K562 (cell line): Measurements from ENCODE around the gene PDIA3. TPM values are rescaled to one million over a fixed set of nuclear protein-coding genes. Genes with fewer than 3 reads are reported as not detected.
A peak's percentile ranks its signal among the peaks of the same experiment; 100 is the strongest.
"Not testable (repeated sequence)": the region's sequence is repeated elsewhere in the genome, so short reads cannot be mapped to it uniquely, and the experiment has no call there.

ENCODE experiments used
- CXXC5 ChIP-seq: fragments of 250-450 bp; sonication (Bioruptor Pico); IDR thresholded peaks from 2 replicates; pipeline ENCODE4 v1.8.0; 2022; ENCODE audit warnings: inconsistent platforms, mild to moderate bottlenecking, moderate library complexity
- GTF2E2 ChIP-seq: fragments of 200-800 bp; sonication (Bioruptor generic); IDR thresholded peaks from 2 replicates; pipeline ENCODE4 v1.6.1; 2016; ENCODE audit warnings: missing genetic modification characterization, missing compliant biosample characterization
- GTF2F1 ChIP-seq: IDR thresholded peaks from 2 replicates; pipeline ENCODE4 v1.6.1; 2011; ENCODE audit warnings: low read depth, low read length, improper control_type of control experiment
- KDM5B ChIP-seq: fragments of 200-600 bp; sonication (generic); IDR thresholded peaks from 2 replicates; pipeline ENCODE4 v1.6.1; 2012; ENCODE audit warnings: low read depth, mild to moderate bottlenecking, moderate library complexity, low read length, control low read depth, inconsistent platforms; ENCODE audit not compliant: insufficient replicate concordance
- NRF1 ChIP-seq, 2 experiments: fragments of 450-650 bp; IDR thresholded peaks in 1 of 2; conservative IDR thresholded peaks in 1 of 2; 2 replicates each; pipeline ENCODE4 v1.6.1; 2014; ENCODE audit warnings: mild to moderate bottlenecking in 2 of 2
- PML ChIP-seq: IDR thresholded peaks from 2 replicates; pipeline ENCODE4 v1.6.1; 2012; ENCODE audit warnings: low read length, inconsistent platforms
- SAFB ChIP-seq: fragments of 200-400 bp; formaldehyde crosslinking; IDR thresholded peaks from 2 replicates; pipeline ENCODE4 v1.6.1; 2017; ENCODE audit warnings: low read depth, low read length, borderline replicate concordance
- ZBTB7A ChIP-seq: IDR thresholded peaks from 2 replicates; pipeline ENCODE4 v1.6.1; 2011; ENCODE audit warnings: low read depth, mild to moderate bottlenecking, low read length, moderate library complexity, borderline replicate concordance; ENCODE audit not compliant: control insufficient read depth
- ZNF263 ChIP-seq: sonication (generic); formaldehyde crosslinking; IDR thresholded peaks from 2 replicates; pipeline ENCODE4 v1.8.0; 2022; ENCODE audit warnings: mild to moderate bottlenecking, missing genetic modification reagents, borderline replicate concordance
- polyA plus RNA-seq, 8 experiments: library from polyadenylated mRNA; depleted of rRNA in 4 of 8; stranded (reverse) in 5 of 8; unstranded in 3 of 8; fragments of >200 nt; fragmentation: Nextera tagmentation in 2 of 8; fragmentation: Illumina TruSeq in 1 of 8; extraction: Ambion mirVana in 2 of 8; extraction: Trizol in 1 of 8; gene quantifications; 2 replicates each; pipeline versions ENCODE4 v1.2.1 to v1.2.3, GENCODE V29; 2011 to 2014; ENCODE audit warnings: inconsistent platforms in 1 of 8, missing spikeins in 1 of 8
- total RNA-seq, 7 experiments: library from RNA; depleted of rRNA in 6 of 7; stranded (reverse); fragments of >200 nt in 6 of 7; fragmentation: Illumina TruSeq in 2 of 7; extraction: Trizol in 2 of 7; gene quantifications; 2 replicates each; pipeline versions ENCODE4 v1.2.1 to v1.2.3, GENCODE V29; 2011 to 2021; ENCODE audit warnings: low replicate concordance in 1 of 7
- TF ChIP-seq, protein P1 (sequence below): fragments of 250-450 bp; sonication (Bioruptor Pico); IDR thresholded peaks from 2 replicates; pipeline ENCODE4 v1.9.0; 2021; ENCODE audit warnings: mild to moderate bottlenecking, inconsistent platforms
- TF ChIP-seq, protein P2 (sequence below): sonication (generic); formaldehyde crosslinking; IDR thresholded peaks from 2 replicates; pipeline ENCODE4 v1.8.0; 2022; ENCODE audit warnings: missing genetic modification reagents, mild to moderate bottlenecking, moderate library complexity, borderline replicate concordance
- TF ChIP-seq, protein P3 (sequence below): sonication (generic); formaldehyde crosslinking; IDR thresholded peaks from 2 replicates; pipeline ENCODE4 v1.8.0; 2022; ENCODE audit warnings: mild to moderate bottlenecking, missing genetic modification reagents
- TF ChIP-seq, protein P4 (sequence below): sonication (generic); formaldehyde crosslinking; IDR thresholded peaks from 2 replicates; pipeline ENCODE4 v1.8.1; 2023; ENCODE audit warnings: mild to moderate bottlenecking, missing genetic modification reagents
- TF ChIP-seq, protein P5 (sequence below), 2 experiments: fragments of 450-650 bp in 1 of 2; sonication (generic) in 1 of 2; formaldehyde crosslinking in 1 of 2; IDR thresholded peaks in 1 of 2; conservative IDR thresholded peaks in 1 of 2; 2 replicates each; pipeline versions ENCODE4 v1.6.1 to v1.8.1; 2016 to 2023; ENCODE audit warnings: mild to moderate bottlenecking in 2 of 2, moderate library complexity in 2 of 2, inconsistent platforms in 1 of 2, missing genetic modification reagents in 1 of 2
- TF ChIP-seq, protein P6 (sequence below), 3 experiments: fragments of 200-800 bp in 1 of 3; sonication (Bioruptor generic) in 1 of 3; sonication (generic) in 1 of 3; formaldehyde crosslinking in 1 of 3; IDR thresholded peaks; 2 replicates each; pipeline versions ENCODE4 v1.6.1 to v1.8.0; 2016 to 2022; ENCODE audit warnings: mild to moderate bottlenecking in 2 of 3, missing compliant biosample characterization in 2 of 3, missing genetic modification characterization in 2 of 3, missing genetic modification reagents in 1 of 3

Gene PDIA3
- total and polyA plus RNA-seq, 9 of the 15 experiments (the other 6 are each of a cell fraction or from before 2014, with no cell fraction given) = 13.5 to 386 (median 149) TPM

DNA sequence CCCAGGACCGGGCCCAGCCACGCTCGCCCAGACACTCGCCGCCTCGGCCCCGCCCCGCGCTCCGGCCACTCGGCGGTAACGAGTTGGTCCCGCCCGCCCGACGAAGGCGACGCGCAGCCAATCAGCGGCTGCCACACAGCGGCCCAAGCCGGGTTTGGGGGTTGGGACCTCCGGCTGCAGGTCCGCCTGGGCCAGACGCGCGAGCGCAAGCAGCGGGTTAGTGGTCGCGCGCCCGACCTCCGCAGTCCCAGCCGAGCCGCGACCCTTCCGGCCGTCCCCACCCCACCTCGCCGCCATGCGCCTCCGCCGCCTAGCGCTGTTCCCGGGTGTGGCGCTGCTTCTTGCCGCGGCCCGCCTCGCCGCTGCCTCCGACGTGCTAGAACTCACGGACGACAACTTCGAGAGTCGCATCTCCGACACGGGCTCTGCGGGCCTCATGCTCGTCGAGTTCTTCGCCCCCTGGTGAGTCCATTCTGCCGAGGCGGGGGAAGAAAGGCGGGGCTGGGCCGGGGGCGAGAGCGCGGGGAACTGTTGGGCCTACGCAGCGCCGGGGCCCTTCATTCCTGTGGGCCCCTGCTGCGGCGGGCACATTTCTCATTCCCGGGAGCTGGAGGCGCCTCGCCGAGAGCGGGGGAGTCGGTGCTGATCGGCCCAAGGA, at the start of gene PDIA3 (continued):
- TF ChIP-seq, protein P1, sequence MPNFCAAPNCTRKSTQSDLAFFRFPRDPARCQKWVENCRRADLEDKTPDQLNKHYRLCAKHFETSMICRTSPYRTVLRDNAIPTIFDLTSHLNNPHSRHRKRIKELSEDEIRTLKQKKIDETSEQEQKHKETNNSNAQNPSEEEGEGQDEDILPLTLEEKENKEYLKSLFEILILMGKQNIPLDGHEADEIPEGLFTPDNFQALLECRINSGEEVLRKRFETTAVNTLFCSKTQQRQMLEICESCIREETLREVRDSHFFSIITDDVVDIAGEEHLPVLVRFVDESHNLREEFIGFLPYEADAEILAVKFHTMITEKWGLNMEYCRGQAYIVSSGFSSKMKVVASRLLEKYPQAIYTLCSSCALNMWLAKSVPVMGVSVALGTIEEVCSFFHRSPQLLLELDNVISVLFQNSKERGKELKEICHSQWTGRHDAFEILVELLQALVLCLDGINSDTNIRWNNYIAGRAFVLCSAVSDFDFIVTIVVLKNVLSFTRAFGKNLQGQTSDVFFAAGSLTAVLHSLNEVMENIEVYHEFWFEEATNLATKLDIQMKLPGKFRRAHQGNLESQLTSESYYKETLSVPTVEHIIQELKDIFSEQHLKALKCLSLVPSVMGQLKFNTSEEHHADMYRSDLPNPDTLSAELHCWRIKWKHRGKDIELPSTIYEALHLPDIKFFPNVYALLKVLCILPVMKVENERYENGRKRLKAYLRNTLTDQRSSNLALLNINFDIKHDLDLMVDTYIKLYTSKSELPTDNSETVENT = peak; percentile 97
- TF ChIP-seq, protein P2, sequence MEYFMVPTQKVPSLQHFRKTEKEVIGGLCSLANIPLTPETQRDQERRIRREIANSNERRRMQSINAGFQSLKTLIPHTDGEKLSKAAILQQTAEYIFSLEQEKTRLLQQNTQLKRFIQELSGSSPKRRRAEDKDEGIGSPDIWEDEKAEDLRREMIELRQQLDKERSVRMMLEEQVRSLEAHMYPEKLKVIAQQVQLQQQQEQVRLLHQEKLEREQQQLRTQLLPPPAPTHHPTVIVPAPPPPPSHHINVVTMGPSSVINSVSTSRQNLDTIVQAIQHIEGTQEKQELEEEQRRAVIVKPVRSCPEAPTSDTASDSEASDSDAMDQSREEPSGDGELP = peak; percentile 74; the same call in 1 of the 2 replicates
- TF ChIP-seq ZBTB7A = peak; percentile 61; the same call in 1 of the 2 replicates
- TF ChIP-seq NRF1 (conservative IDR thresholded peaks at IDR 0.05 in 1 of 2, IDR thresholded peaks at IDR 0.05 in 1 of 2) = peak; percentile 62 to 67
- TF ChIP-seq KDM5B = peak; percentile 91
- TF ChIP-seq GTF2F1 = 0 out of 2 replicates have a peak, but pooled peaks have one; percentile 73
- TF ChIP-seq ZNF263 (CRISPR knock-in tag) = peak; percentile 63; the same call in 1 of the 2 replicates
- 0 out of 2 replicates have a peak, but pooled peaks have one; percentile 27 for TF ChIP-seq GTF2E2 (tag)
- TF ChIP-seq, protein P3, sequence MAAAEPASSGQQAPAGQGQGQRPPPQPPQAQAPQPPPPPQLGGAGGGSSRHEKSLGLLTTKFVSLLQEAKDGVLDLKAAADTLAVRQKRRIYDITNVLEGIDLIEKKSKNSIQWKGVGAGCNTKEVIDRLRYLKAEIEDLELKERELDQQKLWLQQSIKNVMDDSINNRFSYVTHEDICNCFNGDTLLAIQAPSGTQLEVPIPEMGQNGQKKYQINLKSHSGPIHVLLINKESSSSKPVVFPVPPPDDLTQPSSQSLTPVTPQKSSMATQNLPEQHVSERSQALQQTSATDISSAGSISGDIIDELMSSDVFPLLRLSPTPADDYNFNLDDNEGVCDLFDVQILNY (CRISPR knock-in tag) = peak; percentile 91
- TF ChIP-seq, protein P4, sequence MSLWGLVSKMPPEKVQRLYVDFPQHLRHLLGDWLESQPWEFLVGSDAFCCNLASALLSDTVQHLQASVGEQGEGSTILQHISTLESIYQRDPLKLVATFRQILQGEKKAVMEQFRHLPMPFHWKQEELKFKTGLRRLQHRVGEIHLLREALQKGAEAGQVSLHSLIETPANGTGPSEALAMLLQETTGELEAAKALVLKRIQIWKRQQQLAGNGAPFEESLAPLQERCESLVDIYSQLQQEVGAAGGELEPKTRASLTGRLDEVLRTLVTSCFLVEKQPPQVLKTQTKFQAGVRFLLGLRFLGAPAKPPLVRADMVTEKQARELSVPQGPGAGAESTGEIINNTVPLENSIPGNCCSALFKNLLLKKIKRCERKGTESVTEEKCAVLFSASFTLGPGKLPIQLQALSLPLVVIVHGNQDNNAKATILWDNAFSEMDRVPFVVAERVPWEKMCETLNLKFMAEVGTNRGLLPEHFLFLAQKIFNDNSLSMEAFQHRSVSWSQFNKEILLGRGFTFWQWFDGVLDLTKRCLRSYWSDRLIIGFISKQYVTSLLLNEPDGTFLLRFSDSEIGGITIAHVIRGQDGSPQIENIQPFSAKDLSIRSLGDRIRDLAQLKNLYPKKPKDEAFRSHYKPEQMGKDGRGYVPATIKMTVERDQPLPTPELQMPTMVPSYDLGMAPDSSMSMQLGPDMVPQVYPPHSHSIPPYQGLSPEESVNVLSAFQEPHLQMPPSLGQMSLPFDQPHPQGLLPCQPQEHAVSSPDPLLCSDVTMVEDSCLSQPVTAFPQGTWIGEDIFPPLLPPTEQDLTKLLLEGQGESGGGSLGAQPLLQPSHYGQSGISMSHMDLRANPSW (CRISPR knock-in tag) = peak; percentile 76; the same call in 1 of the 2 replicates
- TF ChIP-seq CXXC5 (CRISPR knock-in tag) = peak; percentile 82
- 0 out of 2 replicates have a peak, but pooled peaks have one; percentile 13 for TF ChIP-seq SAFB
- TF ChIP-seq, protein P5, sequence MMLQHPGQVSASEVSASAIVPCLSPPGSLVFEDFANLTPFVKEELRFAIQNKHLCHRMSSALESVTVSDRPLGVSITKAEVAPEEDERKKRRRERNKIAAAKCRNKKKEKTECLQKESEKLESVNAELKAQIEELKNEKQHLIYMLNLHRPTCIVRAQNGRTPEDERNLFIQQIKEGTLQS (IDR thresholded peaks at IDR 0.05) = not testable (repeated sequence)
- TF ChIP-seq, protein P5 (CRISPR knock-in tag; conservative IDR thresholded peaks at IDR 0.05) = peak; percentile 70; the same call in 1 of the 2 replicates
- peak; percentile 60 for TF ChIP-seq PML
- TF ChIP-seq, protein P6, sequence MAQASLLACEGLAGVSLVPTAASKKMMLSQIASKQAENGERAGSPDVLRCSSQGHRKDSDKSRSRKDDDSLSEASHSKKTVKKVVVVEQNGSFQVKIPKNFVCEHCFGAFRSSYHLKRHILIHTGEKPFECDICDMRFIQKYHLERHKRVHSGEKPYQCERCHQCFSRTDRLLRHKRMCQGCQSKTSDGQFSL (CRISPR knock-in tag; IDR thresholded peaks at IDR 0.05) = 0 out of 2 replicates have a peak, but pooled peaks have one; percentile 56
- TF ChIP-seq, protein P6 (tag; IDR thresholded peaks at IDR 0.05) = not testable (repeated sequence)
